ENCODE data around the gene PLB1.

- no peak for TF ChIP-seq POLR2A (IDR thresholded peaks at IDR 0.05)
- TF ChIP-seq, protein P1, sequence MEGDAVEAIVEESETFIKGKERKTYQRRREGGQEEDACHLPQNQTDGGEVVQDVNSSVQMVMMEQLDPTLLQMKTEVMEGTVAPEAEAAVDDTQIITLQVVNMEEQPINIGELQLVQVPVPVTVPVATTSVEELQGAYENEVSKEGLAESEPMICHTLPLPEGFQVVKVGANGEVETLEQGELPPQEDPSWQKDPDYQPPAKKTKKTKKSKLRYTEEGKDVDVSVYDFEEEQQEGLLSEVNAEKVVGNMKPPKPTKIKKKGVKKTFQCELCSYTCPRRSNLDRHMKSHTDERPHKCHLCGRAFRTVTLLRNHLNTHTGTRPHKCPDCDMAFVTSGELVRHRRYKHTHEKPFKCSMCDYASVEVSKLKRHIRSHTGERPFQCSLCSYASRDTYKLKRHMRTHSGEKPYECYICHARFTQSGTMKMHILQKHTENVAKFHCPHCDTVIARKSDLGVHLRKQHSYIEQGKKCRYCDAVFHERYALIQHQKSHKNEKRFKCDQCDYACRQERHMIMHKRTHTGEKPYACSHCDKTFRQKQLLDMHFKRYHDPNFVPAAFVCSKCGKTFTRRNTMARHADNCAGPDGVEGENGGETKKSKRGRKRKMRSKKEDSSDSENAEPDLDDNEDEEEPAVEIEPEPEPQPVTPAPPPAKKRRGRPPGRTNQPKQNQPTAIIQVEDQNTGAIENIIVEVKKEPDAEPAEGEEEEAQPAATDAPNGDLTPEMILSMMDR (IDR thresholded peaks at IDR 0.05): no peak
- peak; percentile 90 for TF ChIP-seq POLR2AphosphoS5 (IDR thresholded peaks at IDR 0.05)
These were observed 137.9 kb downstream of the PLB1 start for GRCh38 chr2:28633746-28634145.

Measured in prostate gland (tissue), 2 donors.